ENCODE results near the gene ANKMY2.
"Not testable (repeated sequence)": the region's sequence is repeated elsewhere in the genome, so short reads cannot be mapped to it uniquely, and the experiment has no call there.

Gene ANKMY2

DNA sequence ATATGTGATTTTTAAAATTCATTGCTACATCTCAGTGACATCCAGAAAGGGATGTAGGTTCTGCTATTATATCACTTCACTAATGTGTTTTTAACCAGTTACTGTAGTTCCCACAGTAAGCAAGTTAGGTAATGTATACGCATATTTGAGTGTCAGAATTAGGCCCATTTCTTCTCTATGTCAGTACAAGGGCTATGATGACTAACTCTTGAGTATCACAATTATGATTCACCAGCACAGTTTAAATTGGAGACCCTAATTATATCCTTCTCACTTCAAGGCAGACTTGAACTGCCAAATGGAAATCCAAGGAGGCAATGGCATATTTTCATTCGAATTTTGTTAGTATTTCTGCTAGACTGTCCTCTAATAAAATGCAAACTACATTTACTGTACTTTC, 24.0 kb upstream of the ANKMY2 start:
- Histone ChIP-seq H3K9ac (ENCODE audit: low read depth, low read length) (no peak overlapping the region), H3K36me3 (ENCODE audit: insufficient read depth, low read length) (no peaks in the 10 kb centered on the region), H3K9me3 (ENCODE audit: control insufficient read depth, insufficient read depth, low read length) (no peaks in the 10 kb centered on the region)

DNA sequence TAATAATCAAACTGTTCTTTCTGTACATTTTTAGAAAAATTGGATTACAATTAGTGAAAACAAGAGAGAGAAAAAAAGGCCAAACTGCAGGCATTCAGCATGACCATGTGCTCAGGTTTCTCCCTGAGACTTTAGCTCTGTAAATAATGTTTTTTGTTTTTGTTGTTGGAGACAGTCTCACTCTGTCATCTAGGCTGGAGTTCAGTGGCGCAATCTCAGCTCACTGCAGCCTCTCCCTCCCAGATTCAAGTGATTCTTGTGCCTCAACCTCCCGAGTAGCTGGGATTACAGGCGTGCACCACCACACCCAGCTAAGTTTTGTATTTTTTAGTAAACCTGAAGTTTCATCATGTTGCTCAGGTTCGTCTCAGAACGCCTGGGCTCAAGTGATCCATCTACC, 23.4 kb upstream of the ANKMY2 start:
- Histone ChIP-seq H3K4me1 (ENCODE audit: insufficient read depth, low read length) (peaks cover 20% of the 10 kb centered on the region), H3K9ac (ENCODE audit: low read depth, low read length) (no peak overlapping the region), H3K36me3 (ENCODE audit: insufficient read depth, low read length) (no peaks in the 10 kb centered on the region), H3K9me3 (ENCODE audit: control insufficient read depth, insufficient read depth, low read length) (no peaks in the 10 kb centered on the region)

More for the DNA sequence above, 24.0 kb upstream of the ANKMY2 start:
- H3K4me1 ChIP-seq (ENCODE audit: insufficient read depth, low read length), result peaks cover 20% of the 10 kb centered on the region

GRCh38 chr7:16668049-16668858, 22.7 kb upstream of the ANKMY2 start:
- Histone ChIP-seq H3K4me1 (ENCODE audit: insufficient read depth, low read length) (peaks cover 20% of the 10 kb centered on the region), H3K36me3 (ENCODE audit: insufficient read depth, low read length) (no peaks in the 10 kb centered on the region), H3K9ac (ENCODE audit: low read depth, low read length) (no peak overlapping the region)

GRCh38 chr7:16667355-16667754, 21.8 kb upstream of the ANKMY2 start:
- no peaks in the 10 kb centered on the region for H3K36me3 ChIP-seq (ENCODE audit: insufficient read depth, low read length)
- no peak overlapping the region for H3K9ac ChIP-seq (ENCODE audit: low read depth, low read length)
- peaks cover 20% of the 10 kb centered on the region for H3K4me1 ChIP-seq (ENCODE audit: insufficient read depth, low read length)
- no peaks in the 10 kb centered on the region for H3K9me3 ChIP-seq (ENCODE audit: control insufficient read depth, insufficient read depth, low read length)

More at GRCh38 chr7:16668049-16668858, 22.7 kb upstream of the ANKMY2 start:
- H3K9me3 ChIP-seq (ENCODE audit: control insufficient read depth, insufficient read depth, low read length), result no peaks in the 10 kb centered on the region

DNA sequence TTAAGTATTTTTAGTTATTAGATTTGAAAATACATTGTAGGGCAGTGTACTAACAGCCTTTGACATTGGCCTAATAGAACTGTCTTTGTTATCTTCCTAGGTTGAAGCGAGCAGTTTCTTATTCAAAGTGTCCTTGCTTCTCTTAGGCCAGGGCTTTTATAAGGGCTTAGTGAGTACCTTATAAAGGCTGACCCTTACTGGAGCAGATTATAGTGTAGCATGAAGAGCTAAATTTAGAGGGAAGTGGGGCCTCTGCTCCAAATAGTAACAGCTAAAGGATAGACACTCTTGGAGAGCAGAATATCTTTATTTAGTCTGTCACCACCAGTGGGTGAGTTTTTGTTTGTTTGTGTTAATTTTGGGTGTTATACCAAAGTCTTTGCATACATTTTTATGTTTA, 16.4 kb upstream of the ANKMY2 start:
- Histone ChIP-seq H3K4me1 (ENCODE audit: insufficient read depth, low read length) (peaks cover 25% of the 10 kb centered on the region), H3K9me3 (ENCODE audit: control insufficient read depth, insufficient read depth, low read length) (no peaks in the 10 kb centered on the region), H3K9ac (ENCODE audit: low read depth, low read length) (no peak overlapping the region), H3K36me3 (ENCODE audit: insufficient read depth, low read length) (no peaks in the 10 kb centered on the region)

GRCh38 chr7:16660702-16661464, 15.3 kb upstream of the ANKMY2 start:
- H3K36me3 ChIP-seq (ENCODE audit: insufficient read depth, low read length), result no peaks in the 10 kb centered on the region
- H3K4me1 ChIP-seq (ENCODE audit: insufficient read depth, low read length), result peaks cover 25% of the 10 kb centered on the region
- H3K9ac ChIP-seq (ENCODE audit: low read depth, low read length), result no peak overlapping the region
- no peaks in the 10 kb centered on the region for H3K9me3 ChIP-seq (ENCODE audit: control insufficient read depth, insufficient read depth, low read length)

DNA sequence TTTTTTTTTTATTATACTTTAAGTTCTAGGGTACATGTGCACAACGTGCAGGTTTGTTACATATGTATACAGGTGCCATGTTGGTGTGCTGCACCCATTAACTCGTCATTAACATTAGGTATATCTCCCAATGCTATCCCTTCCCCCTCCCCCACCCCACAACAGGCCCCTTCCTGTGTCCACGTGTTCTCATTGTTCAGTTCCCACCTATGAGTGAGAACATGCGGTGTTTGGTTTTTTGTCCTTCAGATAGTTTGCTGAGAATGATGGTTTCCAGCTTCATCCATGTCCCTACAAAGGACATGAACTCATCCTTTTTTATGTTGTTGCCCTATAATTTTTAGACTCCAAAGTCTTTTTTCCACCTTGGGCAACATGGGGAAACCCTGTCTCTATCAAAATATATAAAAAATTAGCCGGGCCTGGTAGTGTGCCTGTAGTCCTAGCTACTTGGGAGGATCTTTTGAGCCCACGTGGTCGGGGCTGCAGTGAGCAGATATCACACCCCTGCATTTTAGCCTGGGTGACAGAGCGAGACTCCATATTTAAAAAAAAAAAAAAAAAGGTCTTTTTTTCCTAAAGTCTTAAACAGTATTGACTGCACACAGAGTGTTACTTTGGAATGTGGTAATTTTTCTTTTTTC, 14.4 kb upstream of the ANKMY2 start:
- H3K9me3 ChIP-seq (ENCODE audit: control insufficient read depth, insufficient read depth, low read length); H3K9ac ChIP-seq (ENCODE audit: low read depth, low read length); H3K36me3 ChIP-seq (ENCODE audit: insufficient read depth, low read length): not testable (repeated sequence)
- peaks cover 25% of the 10 kb centered on the region for H3K4me1 ChIP-seq (ENCODE audit: insufficient read depth, low read length)

GRCh38 chr7:16657656-16658279, 12.2 kb upstream of the ANKMY2 start:
- Histone ChIP-seq H3K9me3 (ENCODE audit: control insufficient read depth, insufficient read depth, low read length) (no peaks in the 10 kb centered on the region), H3K4me1 (ENCODE audit: insufficient read depth, low read length) (peaks cover 25% of the 10 kb centered on the region), H3K36me3 (ENCODE audit: insufficient read depth, low read length) (no peaks in the 10 kb centered on the region), H3K9ac (ENCODE audit: low read depth, low read length) (peak overlapping the region; percentile 20; the same call in 1 of the 2 replicates)

DNA sequence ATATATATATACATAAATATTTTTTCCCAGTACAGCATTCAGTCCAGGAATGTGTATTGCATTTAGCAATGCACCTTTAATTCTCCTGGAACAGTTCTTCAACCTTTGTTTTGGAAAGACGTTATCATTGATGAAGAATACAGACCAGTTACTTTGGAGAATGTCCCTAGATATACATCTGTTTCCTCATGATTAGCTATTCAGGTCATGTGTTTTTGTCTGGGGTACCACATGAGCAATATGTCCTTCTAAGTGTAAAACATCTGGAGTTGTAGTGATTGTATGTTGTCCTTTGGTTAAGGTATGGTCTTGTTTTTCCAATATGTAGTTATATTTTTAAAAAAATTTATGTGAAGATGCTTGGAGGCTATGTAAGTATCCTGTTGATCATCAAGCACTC, 10.6 kb upstream of the ANKMY2 start:
- H3K9ac ChIP-seq (ENCODE audit: low read depth, low read length), result no peak overlapping the region
- H3K36me3 ChIP-seq (ENCODE audit: insufficient read depth, low read length), result no peaks in the 10 kb centered on the region
- peaks cover 20% of the 10 kb centered on the region for H3K4me1 ChIP-seq (ENCODE audit: insufficient read depth, low read length)
- H3K9me3 ChIP-seq (ENCODE audit: control insufficient read depth, insufficient read depth, low read length), result no peaks in the 10 kb centered on the region

DNA sequence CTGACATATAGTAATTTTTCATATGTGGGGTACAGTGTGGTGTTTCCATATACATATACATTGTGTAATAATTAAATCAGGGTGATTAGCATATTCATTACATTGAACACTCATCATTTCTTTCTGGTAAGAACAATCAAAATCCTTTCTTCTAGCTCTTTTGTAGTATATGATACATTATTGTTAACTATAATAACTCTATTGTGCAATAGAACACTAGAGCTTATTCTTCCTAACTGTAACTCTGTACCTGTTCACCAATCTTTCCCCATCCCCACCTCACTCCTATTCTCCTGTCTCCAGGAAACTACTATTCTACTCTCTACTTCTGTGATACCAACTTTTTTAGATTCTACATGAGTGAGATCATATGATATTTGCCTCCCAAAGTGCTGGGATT, 9.8 kb upstream of the ANKMY2 start:
- no peaks in the 10 kb centered on the region for H3K36me3 ChIP-seq (ENCODE audit: insufficient read depth, low read length)
- H3K9ac ChIP-seq (ENCODE audit: low read depth, low read length), result no peak overlapping the region
- H3K4me1 ChIP-seq (ENCODE audit: insufficient read depth, low read length), result peaks cover 13% of the 10 kb centered on the region; the same call in 1 of the 2 replicates
- no peaks in the 10 kb centered on the region for H3K9me3 ChIP-seq (ENCODE audit: control insufficient read depth, insufficient read depth, low read length)

GRCh38 chr7:16652888-16653287, 7.3 kb upstream of the ANKMY2 start:
- Histone ChIP-seq H3K9ac (ENCODE audit: low read depth, low read length) (no peak overlapping the region), H3K9me3 (ENCODE audit: control insufficient read depth, insufficient read depth, low read length) (no peaks in the 10 kb centered on the region), H3K36me3 (ENCODE audit: insufficient read depth, low read length) (no peaks in the 10 kb centered on the region), H3K4me1 (ENCODE audit: insufficient read depth, low read length) (peaks cover 15% of the 10 kb centered on the region)

- Histone ChIP-seq H3K36me3 (ENCODE audit: insufficient read depth, low read length) (no peaks in the 10 kb centered on the region), H3K9me3 (ENCODE audit: control insufficient read depth, insufficient read depth, low read length) (no peaks in the 10 kb centered on the region), H3K4me1 (ENCODE audit: insufficient read depth, low read length) (peaks cover 16% of the 10 kb centered on the region), H3K9ac (ENCODE audit: low read depth, low read length) (no peak overlapping the region)
Measured at GRCh38 chr7:16652240-16652583, 6.7 kb upstream of the ANKMY2 start.

- Histone ChIP-seq H3K9ac (ENCODE audit: low read depth, low read length) (no peak overlapping the region), H3K36me3 (ENCODE audit: insufficient read depth, low read length) (no peaks in the 10 kb centered on the region), H3K4me1 (ENCODE audit: insufficient read depth, low read length) (peaks cover 18% of the 10 kb centered on the region), H3K9me3 (ENCODE audit: control insufficient read depth, insufficient read depth, low read length) (no peaks in the 10 kb centered on the region)
Measured at GRCh38 chr7:16651396-16652239, 6.1 kb upstream of the ANKMY2 start.

GRCh38 chr7:16650266-16650665, 4.7 kb upstream of the ANKMY2 start:
- Histone ChIP-seq H3K9ac (ENCODE audit: low read depth, low read length) (no peak overlapping the region), H3K36me3 (ENCODE audit: insufficient read depth, low read length) (no peaks in the 10 kb centered on the region), H3K4me1 (ENCODE audit: insufficient read depth, low read length) (peaks cover 18% of the 10 kb centered on the region), H3K9me3 (ENCODE audit: control insufficient read depth, insufficient read depth, low read length) (no peaks in the 10 kb centered on the region)

Measured in ES-I3 (cell line).